Measurements from ENCODE around the gene S100A3.

S100A3 gene

DNA sequence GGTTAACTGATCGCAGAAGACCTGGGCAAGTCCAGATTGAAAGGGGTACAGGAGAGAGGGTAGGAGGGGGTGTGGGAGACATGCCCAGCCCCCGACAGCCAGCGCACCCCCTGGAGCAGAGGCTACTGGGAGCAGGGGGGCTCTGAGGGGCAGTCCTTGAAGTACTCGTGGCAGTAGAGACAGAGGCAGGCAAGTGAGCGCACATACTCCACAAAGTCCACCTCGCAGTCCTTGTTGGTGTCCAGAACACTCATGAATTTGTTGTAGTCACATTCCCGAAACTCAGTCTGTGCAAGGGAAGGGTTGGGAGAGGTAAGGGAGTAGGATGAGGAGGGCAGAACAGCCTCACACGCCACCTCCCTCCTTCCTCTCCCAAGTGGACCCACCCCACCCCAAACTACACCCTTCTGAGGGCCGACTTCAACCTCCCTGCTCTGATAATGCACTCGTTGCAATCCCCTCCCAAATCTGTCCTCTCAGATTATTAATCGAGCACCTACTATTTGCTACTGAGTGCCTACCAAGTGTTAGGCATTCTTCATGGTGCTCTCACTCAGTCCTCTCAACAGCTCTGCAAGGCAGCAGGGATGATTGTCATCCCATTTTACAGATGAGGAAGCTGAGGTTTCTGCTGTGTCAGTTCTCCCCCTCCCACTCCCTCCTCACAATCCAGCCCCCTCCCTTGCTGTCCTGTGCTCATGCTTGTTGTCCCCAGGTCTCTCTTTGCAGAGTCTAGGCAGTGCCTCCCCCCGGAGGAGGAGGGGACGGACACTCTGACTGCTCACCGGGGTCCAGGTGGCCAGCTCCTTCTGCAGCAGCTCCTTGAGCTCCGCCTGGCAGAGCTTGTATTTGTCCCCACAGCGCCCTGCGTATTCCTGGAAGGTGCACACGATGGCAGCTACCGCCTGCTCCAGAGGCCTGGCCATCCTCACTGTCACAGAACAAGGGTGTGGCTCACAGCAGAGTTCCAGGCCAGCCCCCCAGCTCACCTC lies 1.2 kb downstream of the S100A3 start:
- DNase-seq = no peak

- no peak for DNase-seq
Measured at GRCh38 chr1:153546796-153547559, 2.1 kb downstream of the S100A3 start.

GRCh38 chr1:153546371-153546770 lies 2.7 kb downstream of the S100A3 start:
- DNase-seq = no peak

GRCh38 chr1:153545067-153546055 lies 3.7 kb downstream of the S100A3 start, which contains the start of gene S100A4:
TSS of gene S100A4 (minus strand) at chr1:153545806. CDS start at chr1:153544794, 1,012 bp downstream.
- DNase-seq = peak; percentile 96

DNA sequence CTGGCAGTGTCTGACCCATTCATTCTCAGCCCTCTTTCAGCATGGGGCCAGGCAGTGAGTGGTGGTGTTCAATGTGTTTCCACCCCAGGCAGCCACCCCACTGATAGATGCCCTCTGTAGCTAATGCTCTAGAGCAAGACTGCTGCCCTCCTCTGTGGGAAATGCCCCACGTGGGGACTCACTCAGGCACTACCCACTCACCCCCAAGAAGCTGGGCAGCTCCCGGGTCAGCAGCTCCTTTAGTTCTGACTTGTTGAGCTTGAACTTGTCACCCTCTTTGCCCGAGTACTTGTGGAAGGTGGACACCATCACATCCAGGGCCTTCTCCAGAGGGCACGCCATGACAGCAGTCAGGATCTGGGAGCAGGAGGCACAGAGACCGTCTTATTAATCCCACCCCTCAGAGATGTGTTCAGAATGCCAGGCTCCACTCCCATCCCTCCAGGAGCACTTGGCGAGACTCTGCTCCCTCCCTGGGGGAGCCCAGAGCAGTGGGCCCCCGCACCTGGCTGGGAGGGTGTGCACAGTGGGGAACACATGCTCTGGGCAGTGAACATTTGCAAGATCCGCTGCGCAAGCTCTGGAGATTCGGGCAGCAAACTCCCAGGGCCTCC lies 4.5 kb downstream of the S100A3 start:
- DNase-seq = no peak

- DNase-seq = no peak
Measured at GRCh38 chr1:153543736-153544135, 5.3 kb downstream of the S100A3 start.

GRCh38 chr1:153542956-153543711 lies 5.9 kb downstream of the S100A3 start:
- no peak for DNase-seq

DNA sequence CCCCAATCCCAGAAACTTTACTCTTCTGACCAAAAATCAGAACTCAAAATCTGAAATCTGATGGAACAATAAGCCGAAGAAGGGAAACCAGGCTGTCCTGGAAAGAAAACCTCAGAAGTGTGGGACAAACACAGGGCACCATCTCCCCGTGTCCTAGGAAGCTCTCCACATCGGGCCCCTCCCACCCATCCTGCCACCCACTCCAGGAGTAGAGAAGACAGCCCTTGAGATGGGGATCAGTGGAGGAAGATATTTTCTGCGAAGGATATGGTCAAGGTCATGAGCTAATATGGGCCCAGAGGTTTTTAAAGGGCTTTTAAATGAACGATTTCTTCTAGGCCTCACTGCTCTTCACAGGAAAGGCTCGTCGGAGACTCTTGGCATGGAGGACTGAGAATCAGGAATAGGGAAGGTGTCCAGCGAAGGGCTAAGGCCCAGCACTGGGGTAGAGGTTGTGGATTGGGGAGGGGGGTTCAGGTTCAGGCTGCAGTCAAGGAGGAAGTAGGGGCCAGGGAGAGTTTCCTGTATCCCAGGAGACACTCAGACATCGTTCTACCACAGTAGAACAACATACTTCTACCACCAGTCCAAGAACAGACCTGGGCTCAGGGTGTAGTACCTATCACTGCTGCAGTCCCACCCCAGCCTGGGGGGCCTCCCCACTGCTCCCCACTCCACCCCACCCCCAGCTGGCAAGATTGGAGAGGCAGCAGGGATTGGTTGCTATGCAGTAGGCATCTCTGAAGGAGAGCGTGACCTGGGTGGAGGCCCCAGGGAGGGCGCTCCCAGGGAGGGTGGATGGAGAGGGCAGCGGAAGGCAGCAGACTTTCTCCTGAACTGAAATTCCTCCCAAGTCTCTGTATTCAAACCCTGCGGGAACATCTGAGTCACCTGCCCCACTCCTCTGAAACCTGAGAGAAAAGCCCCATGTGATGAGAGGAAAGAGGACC lies 7.1 kb downstream of the S100A3 start:
- DNase-seq = no peak

GRCh38 chr1:153540394-153541361 lies 8.4 kb downstream of the S100A3 start, which contains the start of gene S100A5:
TSS of gene S100A5 (minus strand) at chr1:153540934. CDS start at chr1:153540191, 743 bp downstream.
- DNase-seq = peak; percentile 43

GRCh38 chr1:153539395-153540093 lies 9.5 kb downstream of the S100A3 start:
- DNase-seq = no peak

- peak; percentile 19 for DNase-seq
Measured at GRCh38 chr1:153538315-153538821, 10.7 kb downstream of the S100A3 start.

- no peak for DNase-seq
Measured at GRCh38 chr1:153537376-153537730, 11.7 kb downstream of the S100A3 start.

GRCh38 chr1:153536671-153537375 lies 12.2 kb downstream of the S100A3 start:
- DNase-seq = no peak

DNA sequence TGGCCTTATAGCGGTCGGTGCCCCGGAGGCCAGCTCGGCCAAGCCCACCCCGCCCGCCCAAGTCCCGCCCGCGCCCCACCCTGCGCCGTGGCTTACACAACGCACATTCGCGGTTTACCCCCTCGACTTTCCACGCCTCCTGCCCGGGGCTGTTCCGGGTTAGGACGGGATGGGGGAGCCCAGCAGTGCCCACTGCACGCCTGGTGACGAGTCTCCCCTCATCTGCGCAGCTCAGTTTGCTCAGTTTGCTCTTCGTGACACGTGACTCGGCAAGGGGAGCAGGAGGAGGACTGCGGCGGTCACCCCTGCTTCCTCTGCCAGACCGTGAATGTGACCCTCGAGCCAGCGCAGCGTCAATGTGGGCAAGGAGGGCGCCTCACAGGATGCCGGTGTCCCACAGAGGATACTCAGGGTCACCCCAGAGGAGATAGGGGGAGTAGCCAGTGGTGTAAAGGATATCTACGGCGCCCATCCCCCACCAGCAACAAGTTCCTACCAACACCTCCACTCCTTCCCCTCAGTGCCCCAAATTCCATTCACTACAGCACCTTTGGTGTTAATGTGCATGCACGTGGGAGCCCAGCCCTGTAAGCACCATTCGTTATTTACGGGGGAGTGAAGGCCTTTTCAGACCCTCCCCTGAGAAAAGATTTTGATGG lies 12.9 kb downstream of the S100A3 start:
- no peak for DNase-seq

- DNase-seq = no peak
Measured at GRCh38 chr1:153535242-153536011, 13.6 kb downstream of the S100A3 start, which contains the start of gene S100A6. TSS of gene S100A6 (minus strand) at chr1:153535991. CDS start at chr1:153535339, 652 bp downstream.

- DNase-seq = no peak
Measured at GRCh38 chr1:153534925-153535241, 14.2 kb downstream of the S100A3 start.
